Activated naive CD8-positive, alpha-beta T cell treated with anti-CD3 and anti-CD28 coated beads, Interleukin-2, amount 10 ng/mL, durations not matched to agents 7 days and 5 days (primary cell): ENCODE measurements around the gene BCAS3. TPM values are rescaled to one million over a fixed set of nuclear protein-coding genes. Genes with fewer than 3 reads are reported as not detected.

Experiments
- ATAC-seq: fragments of 150-1000 bp; cut with Tn5 transposase; one replicate; pipeline ENCODE4 v1.10.0; 2021; ENCODE audit warnings: low read depth, moderate library complexity
- POLR2A ChIA-PET: fragments of 350-600 bp; sonication (Branson Sonifier 250); formaldehyde crosslinking; loops from one replicate; lab custom pipeline; 2021; ENCODE audit warnings: antibody characterized with exemption; lab: Charles Lee
- DNase-seq: peaks from one replicate; pipeline ENCODE4 v3.0.0; 2021
- H3K27ac Mint-ChIP-seq: one replicate; pipeline ENCODE4 v1.8.0; 2022; ENCODE audit warnings: mild to moderate bottlenecking, mixed read lengths
- H3K27me3 Mint-ChIP-seq: one replicate; pipeline ENCODE4 v1.8.0; 2022; ENCODE audit warnings: mild to moderate bottlenecking, moderate library complexity, mixed read lengths
- H3K36me3 Mint-ChIP-seq: one replicate; pipeline ENCODE4 v1.8.0; 2021; ENCODE audit warnings: mild to moderate bottlenecking, mixed read lengths
- H3K4me1 Mint-ChIP-seq: one replicate; pipeline ENCODE4 v1.8.0; 2021; ENCODE audit warnings: mixed read lengths
- H3K4me3 Mint-ChIP-seq: one replicate; pipeline ENCODE4 v1.8.0; 2022; ENCODE audit warnings: mild to moderate bottlenecking, moderate library complexity, mixed read lengths
- H3K9me3 Mint-ChIP-seq: one replicate; pipeline ENCODE4 v1.8.0; 2021; ENCODE audit warnings: mixed read lengths
- total RNA-seq, 2 experiments: library from RNA; stranded (reverse); gene quantifications; one replicate each; pipeline ENCODE4 v1.2.3, GENCODE V29; 2021

The BCAS3 gene
- total RNA-seq, 2 experiments from 2014 or later = 21.6 to 27.3 TPM

- DNase-seq (no peak), ATAC-seq (no peak)
- Mint-ChIP-seq H3K27ac (no peak overlapping the region), H3K4me3 (no peak overlapping the region), H3K4me1 (no peaks in the 10 kb centered on the region), H3K27me3 (no peaks in the 10 kb centered on the region), H3K36me3 (peaks cover 9% of the 10 kb centered on the region), H3K9me3 (peaks cover 6% of the 10 kb centered on the region)
- POLR2A ChIA-PET = no interaction called here
These were observed 215.8 kb downstream of the BCAS3 start for GRCh38 chr17:60893475-60893874.

- Mint-ChIP-seq H3K4me1 (no peaks in the 10 kb centered on the region), H3K9me3 (peaks cover 6% of the 10 kb centered on the region), H3K27ac (no peak overlapping the region), H3K36me3 (peaks cover 9% of the 10 kb centered on the region), H3K27me3 (no peaks in the 10 kb centered on the region), H3K4me3 (no peak overlapping the region)
- no peak for ATAC-seq
- POLR2A ChIA-PET = no interaction called here
- DNase-seq = no peak
These were observed 219.3 kb downstream of the BCAS3 start for GRCh38 chr17:60896996-60897395.

- Mint-ChIP-seq H3K4me3 (no peak overlapping the region), H3K27ac (no peak overlapping the region), H3K4me1 (no peaks in the 10 kb centered on the region), H3K36me3 (peaks cover 9% of the 10 kb centered on the region), H3K9me3 (peaks cover 6% of the 10 kb centered on the region), H3K27me3 (no peaks in the 10 kb centered on the region)
- POLR2A ChIA-PET = no interaction called here
- ATAC-seq = no peak
- no peak for DNase-seq
These were observed 221.5 kb downstream of the BCAS3 start for GRCh38 chr17:60899115-60899514.

- Mint-ChIP-seq H3K27me3 (no peaks in the 10 kb centered on the region), H3K9me3 (peaks cover 4% of the 10 kb centered on the region), H3K4me3 (no peak overlapping the region), H3K36me3 (peaks cover 6% of the 10 kb centered on the region), H3K4me1 (no peaks in the 10 kb centered on the region), H3K27ac (no peak overlapping the region)
- ATAC-seq (no peak), DNase-seq (no peak)
- POLR2A ChIA-PET = no interaction called here
These were observed 223.0 kb downstream of the BCAS3 start for GRCh38 chr17:60900688-60901087.

GRCh38 chr17:60901242-60901641 lies 223.6 kb downstream of the BCAS3 start:
- Mint-ChIP-seq H3K9me3 (peaks cover 4% of the 10 kb centered on the region), H3K36me3 (peaks cover 6% of the 10 kb centered on the region), H3K27me3 (no peaks in the 10 kb centered on the region), H3K27ac (no peak overlapping the region), H3K4me1 (no peaks in the 10 kb centered on the region), H3K4me3 (no peak overlapping the region)
- DNase-seq = no peak
- POLR2A ChIA-PET = no interaction called here
- ATAC-seq = no peak

- no peak for DNase-seq
- no peak overlapping the region for H3K27ac Mint-ChIP-seq
- H3K4me1 Mint-ChIP-seq = no peaks in the 10 kb centered on the region
- no peak for ATAC-seq
- H3K36me3 Mint-ChIP-seq = peaks cover 4% of the 10 kb centered on the region
- POLR2A ChIA-PET = no interaction called here
- no peaks in the 10 kb centered on the region for H3K27me3 Mint-ChIP-seq
- peaks cover 3% of the 10 kb centered on the region for H3K9me3 Mint-ChIP-seq
- no peak overlapping the region for H3K4me3 Mint-ChIP-seq
These were observed 224.2 kb downstream of the BCAS3 start for GRCh38 chr17:60901806-60902205.

- POLR2A ChIA-PET = no interaction called here
- no peaks in the 10 kb centered on the region for H3K4me1 Mint-ChIP-seq
- ATAC-seq = no peak
These were observed 224.7 kb downstream of the BCAS3 start for GRCh38 chr17:60902399-60902798.

GRCh38 chr17:60904582-60904981 lies 226.9 kb downstream of the BCAS3 start:
- POLR2A ChIA-PET = no interaction called here
- Mint-ChIP-seq H3K9me3 (no peaks in the 10 kb centered on the region), H3K36me3 (no peaks in the 10 kb centered on the region), H3K4me3 (no peak overlapping the region), H3K4me1 (no peaks in the 10 kb centered on the region), H3K27ac (no peak overlapping the region), H3K27me3 (no peaks in the 10 kb centered on the region)
- no peak for ATAC-seq
- no peak for DNase-seq

More at GRCh38 chr17:60902399-60902798, 224.7 kb downstream of the BCAS3 start:
- Mint-ChIP-seq H3K27me3 (no peaks in the 10 kb centered on the region), H3K9me3 (no peaks in the 10 kb centered on the region), H3K27ac (no peak overlapping the region), H3K4me3 (no peak overlapping the region), H3K36me3 (peaks cover 1% of the 10 kb centered on the region)
- DNase-seq = no peak

GRCh38 chr17:60905709-60906108 lies 228.1 kb downstream of the BCAS3 start:
- POLR2A ChIA-PET = no interaction called here
- DNase-seq (no peak), ATAC-seq (no peak)
- H3K4me3 Mint-ChIP-seq = no peak overlapping the region
- H3K9me3 Mint-ChIP-seq = no peaks in the 10 kb centered on the region
- H3K27me3 Mint-ChIP-seq = no peaks in the 10 kb centered on the region
- no peaks in the 10 kb centered on the region for H3K36me3 Mint-ChIP-seq
- no peak overlapping the region for H3K27ac Mint-ChIP-seq
- no peaks in the 10 kb centered on the region for H3K4me1 Mint-ChIP-seq

GRCh38 chr17:60908324-60908723 lies 230.7 kb downstream of the BCAS3 start:
- no peak overlapping the region for H3K4me3 Mint-ChIP-seq
- no peaks in the 10 kb centered on the region for H3K36me3 Mint-ChIP-seq
- H3K27me3 Mint-ChIP-seq = no peaks in the 10 kb centered on the region
- H3K9me3 Mint-ChIP-seq = no peaks in the 10 kb centered on the region
- ATAC-seq (no peak), DNase-seq (no peak)
- POLR2A ChIA-PET = no interaction called here
- no peak overlapping the region for H3K27ac Mint-ChIP-seq
- no peaks in the 10 kb centered on the region for H3K4me1 Mint-ChIP-seq

- ATAC-seq = no peak
- H3K27me3 Mint-ChIP-seq = no peaks in the 10 kb centered on the region
These were observed 231.8 kb downstream of the BCAS3 start for GRCh38 chr17:60909405-60909804.

GRCh38 chr17:60910415-60910814 lies 232.8 kb downstream of the BCAS3 start:
- H3K4me1 Mint-ChIP-seq = no peaks in the 10 kb centered on the region
- ATAC-seq (no peak), DNase-seq (no peak)
- H3K4me3 Mint-ChIP-seq = no peak overlapping the region
- peaks cover 2% of the 10 kb centered on the region for H3K36me3 Mint-ChIP-seq
- no peaks in the 10 kb centered on the region for H3K9me3 Mint-ChIP-seq
- no peaks in the 10 kb centered on the region for H3K27me3 Mint-ChIP-seq
- H3K27ac Mint-ChIP-seq = no peak overlapping the region
- POLR2A ChIA-PET = no interaction called here

More at GRCh38 chr17:60909405-60909804, 231.8 kb downstream of the BCAS3 start:
- POLR2A ChIA-PET = interaction anchor here (0.6 kb wide), 1 partner anchor 1301 kb away, joined by 6 read pairs; no protein-coding TSS in a partner anchor
- Mint-ChIP-seq H3K4me3 (no peak overlapping the region), H3K27ac (no peak overlapping the region), H3K4me1 (no peaks in the 10 kb centered on the region), H3K36me3 (no peaks in the 10 kb centered on the region), H3K9me3 (no peaks in the 10 kb centered on the region)
- no peak for DNase-seq

- Mint-ChIP-seq H3K9me3 (peaks cover 3% of the 10 kb centered on the region), H3K27ac (no peak overlapping the region), H3K27me3 (no peaks in the 10 kb centered on the region), H3K4me1 (no peaks in the 10 kb centered on the region), H3K36me3 (peaks cover 3% of the 10 kb centered on the region), H3K4me3 (no peak overlapping the region)
- DNase-seq (no peak), ATAC-seq (no peak)
- POLR2A ChIA-PET = no interaction called here
These were observed 236.4 kb downstream of the BCAS3 start for GRCh38 chr17:60914078-60914477.

- H3K9me3 Mint-ChIP-seq = peaks cover 3% of the 10 kb centered on the region
- H3K36me3 Mint-ChIP-seq = peaks cover 3% of the 10 kb centered on the region
- no peak overlapping the region for H3K27ac Mint-ChIP-seq
- no peak overlapping the region for H3K4me3 Mint-ChIP-seq
- no peaks in the 10 kb centered on the region for H3K4me1 Mint-ChIP-seq
- POLR2A ChIA-PET = no interaction called here
- DNase-seq = no peak
- H3K27me3 Mint-ChIP-seq = no peaks in the 10 kb centered on the region
- no peak for ATAC-seq
These were observed 238.4 kb downstream of the BCAS3 start for GRCh38 chr17:60916043-60916442.

- ATAC-seq (no peak), DNase-seq (no peak)
- POLR2A ChIA-PET = no interaction called here
- Mint-ChIP-seq H3K27ac (no peak overlapping the region), H3K36me3 (peaks cover 3% of the 10 kb centered on the region), H3K4me3 (no peak overlapping the region), H3K4me1 (no peaks in the 10 kb centered on the region), H3K27me3 (no peaks in the 10 kb centered on the region), H3K9me3 (peaks cover 3% of the 10 kb centered on the region)
These were observed 242.5 kb downstream of the BCAS3 start for GRCh38 chr17:60920107-60920506.
